ENCODE measurements around the gene COX6B2. TPM values are rescaled to one million over a fixed set of nuclear protein-coding genes. Genes with fewer than 3 reads are reported as not detected.

The COX6B2 gene
- total RNA-seq, 2 experiments from 2014 or later, result 0.28 TPM; not detected in 1

- H3K9me3 ChIP-seq (ENCODE audit: control insufficient read depth in 1 of 2, insufficient read depth in 1 of 2, low read length in 2 of 2), result no peaks in the 10 kb centered on the region
- H3K4me3 ChIP-seq (ENCODE audit: low read length), result no peak overlapping the region
- POLR2A ChIA-PET, result interaction anchor here (1.1 to 2.0 kb wide), 3 partner anchors 10 to 51 kb away, joined by 7 to 8 read pairs (median 7); partner anchors contain the start of genes KMT5C and UBE2S
- peak overlapping the region; percentile 47 for H3K27ac Mint-ChIP-seq
- H3K4me3 Mint-ChIP-seq, result peak overlapping the region; percentile 35
- H3K27ac ChIP-seq (ENCODE audit: low read depth in 1 of 2, low read length in 2 of 2), result no peak overlapping the region
- DNase-seq (no peak), ATAC-seq (ENCODE audit: poor library complexity) (no peak)
- intact Hi-C loops (cut with DNase I, micrococcal nuclease), result no loop called here
- H3K4me1 Mint-ChIP-seq (ENCODE audit: low read depth), result peaks cover 52% of the 10 kb centered on the region
- H3K4me1 ChIP-seq (ENCODE audit: insufficient read depth, low read length), result peaks cover 51% of the 10 kb centered on the region
- no peaks in the 10 kb centered on the region for H3K27me3 ChIP-seq (ENCODE audit: control insufficient read depth in 1 of 2, insufficient read depth in 2 of 2, low read length in 2 of 2)
- no peak for TF ChIP-seq CTCF (IDR thresholded peaks at IDR 0.05)
- H3K27me3 Mint-ChIP-seq, result no peaks in the 10 kb centered on the region
- peaks cover 65% of the 10 kb centered on the region for H3K36me3 Mint-ChIP-seq (ENCODE audit: low read depth)
- CTCF ChIA-PET, result no interaction called here
- no peaks in the 10 kb centered on the region for H3K9me3 Mint-ChIP-seq
- peaks cover 51% of the 10 kb centered on the region for H3K36me3 ChIP-seq (ENCODE audit: insufficient read depth, low read length)
These were observed 36.0 kb upstream of the COX6B2 start for GRCh38 chr19:55390461-55390880.

GRCh38 chr19:55389386-55390317 lies 35.1 kb upstream of the COX6B2 start:
- H3K27ac ChIP-seq (ENCODE audit: low read depth in 1 of 2, low read length in 2 of 2), result no peak overlapping the region

More at GRCh38 chr19:55389386-55390317, 35.1 kb upstream of the COX6B2 start:
- POLR2A ChIA-PET, result interaction anchor here (1.0 to 2.0 kb wide), 5 partner anchors 9 to 50 kb away, joined by 3 to 9 read pairs (median 7); partner anchors contain the start of genes KMT5C and UBE2S
- no peak for TF ChIP-seq CTCF (IDR thresholded peaks at IDR 0.05)
- peaks cover 61% of the 10 kb centered on the region for H3K4me1 Mint-ChIP-seq (ENCODE audit: low read depth)
- CTCF ChIA-PET, result interaction anchor here (0.7 to 0.9 kb wide), 2 partner anchors 51 to 88 kb away, joined by 3 to 4 read pairs; no protein-coding TSS in a partner anchor
- no peaks in the 10 kb centered on the region for H3K9me3 ChIP-seq (ENCODE audit: control insufficient read depth in 1 of 2, insufficient read depth in 1 of 2, low read length in 2 of 2)
- DNase-seq (no peak), ATAC-seq (ENCODE audit: poor library complexity) (no peak)
- H3K4me3 Mint-ChIP-seq, result peak overlapping the region; percentile 53
- H3K4me3 ChIP-seq (ENCODE audit: low read length), result no peak overlapping the region
- H3K4me1 ChIP-seq (ENCODE audit: insufficient read depth, low read length), result peaks cover 59% of the 10 kb centered on the region
- no peaks in the 10 kb centered on the region for H3K27me3 Mint-ChIP-seq
- H3K27ac Mint-ChIP-seq, result peak overlapping the region; percentile 73
- H3K36me3 ChIP-seq (ENCODE audit: insufficient read depth, low read length), result peaks cover 51% of the 10 kb centered on the region
- H3K36me3 Mint-ChIP-seq (ENCODE audit: low read depth), result peaks cover 68% of the 10 kb centered on the region
- intact Hi-C loops (cut with DNase I, micrococcal nuclease), result loop anchor here in 1 of 2 experiments (5.0 kb wide), 2 partner anchors 37 to 253 kb away; partner anchors contain the start of genes COX6B2, ZNF580 and ZNF581
- no peaks in the 10 kb centered on the region for H3K27me3 ChIP-seq (ENCODE audit: control insufficient read depth in 1 of 2, insufficient read depth in 2 of 2, low read length in 2 of 2)
- no peaks in the 10 kb centered on the region for H3K9me3 Mint-ChIP-seq

Data from CD4-positive, alpha-beta T cell (primary cell).